GM19467 (cell line): Measurements from ENCODE around the gene IZUMO1.

Experiments used
- ATAC-seq: cut with Tn5 transposase; IDR thresholded peaks from one replicate; pipeline ENCODE4 v1.9.1; 2021; ENCODE audit warnings: mild to moderate bottlenecking, moderate library complexity; ENCODE audit not compliant: unreplicated experiment

Gene IZUMO1

DNA sequence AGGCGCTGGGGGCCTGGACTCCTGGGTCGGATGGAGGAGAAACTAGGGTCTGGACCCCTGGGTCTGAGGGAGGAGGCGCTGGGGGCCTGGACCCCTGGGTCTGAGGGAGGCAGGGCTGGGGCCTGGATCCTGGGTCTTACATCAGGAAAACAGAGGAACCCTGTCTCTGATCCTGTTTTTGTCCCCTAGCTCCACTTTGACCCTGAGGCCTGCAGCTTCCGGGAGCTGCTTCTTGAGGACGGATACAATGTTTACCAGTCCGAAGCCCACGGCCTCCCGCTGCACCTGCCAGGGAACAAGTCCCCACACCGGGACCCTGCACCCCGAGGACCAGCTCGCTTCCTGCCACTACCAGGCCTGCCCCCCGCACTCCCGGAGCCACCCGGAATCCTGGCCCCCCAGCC, 11.0 kb upstream of the IZUMO1 start:
- no peak for ATAC-seq

DNA sequence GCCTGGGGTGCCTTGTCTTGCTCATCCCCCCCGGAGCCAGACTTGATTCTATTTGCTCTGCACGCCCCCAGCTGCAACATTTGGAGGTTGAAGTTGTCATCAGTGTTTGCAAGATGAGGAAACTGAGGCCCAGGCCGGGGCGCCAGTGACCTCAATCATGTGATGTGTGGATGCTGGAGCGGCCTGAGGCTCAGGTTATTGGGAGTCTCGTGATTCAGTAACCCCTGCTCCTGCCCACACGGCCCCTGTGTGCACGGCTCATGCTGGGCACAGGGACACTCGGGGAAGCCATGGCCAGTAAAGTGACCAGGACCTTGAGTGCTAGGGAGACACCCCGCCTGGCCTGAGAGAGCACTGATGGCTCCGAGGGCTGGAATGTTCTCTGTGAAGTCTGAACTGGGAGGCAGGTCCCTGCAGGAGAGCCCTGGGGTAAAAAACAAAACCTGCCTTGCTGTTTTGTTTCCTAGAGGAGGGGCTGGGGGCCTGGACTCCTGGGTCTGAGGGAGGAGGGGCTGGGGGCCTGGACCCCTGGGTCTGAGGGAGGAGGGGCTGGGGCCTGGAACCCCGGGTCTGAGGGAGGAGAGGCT, 10.5 kb upstream of the IZUMO1 start:
- no peak for ATAC-seq

DNA sequence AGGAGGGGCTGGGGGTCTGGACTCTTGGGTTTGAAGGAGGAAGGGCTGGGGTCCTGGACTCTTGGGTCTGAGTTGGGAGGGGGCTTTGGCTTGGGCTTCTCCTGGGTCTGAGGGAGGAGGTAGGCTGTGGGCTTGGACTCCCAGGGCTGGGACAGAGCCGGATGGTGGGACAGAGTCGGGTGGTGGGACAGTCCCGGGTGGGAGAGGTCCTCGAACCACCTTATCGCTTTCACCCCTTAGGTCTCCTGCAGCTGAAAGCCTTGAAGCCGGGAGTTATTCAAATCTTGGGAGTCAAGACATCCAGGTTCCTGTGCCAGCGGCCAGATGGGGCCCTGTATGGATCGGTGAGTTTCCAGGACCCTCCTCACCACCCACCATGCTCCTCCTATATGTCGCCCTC, 10.0 kb upstream of the IZUMO1 start:
- no peak for ATAC-seq

DNA sequence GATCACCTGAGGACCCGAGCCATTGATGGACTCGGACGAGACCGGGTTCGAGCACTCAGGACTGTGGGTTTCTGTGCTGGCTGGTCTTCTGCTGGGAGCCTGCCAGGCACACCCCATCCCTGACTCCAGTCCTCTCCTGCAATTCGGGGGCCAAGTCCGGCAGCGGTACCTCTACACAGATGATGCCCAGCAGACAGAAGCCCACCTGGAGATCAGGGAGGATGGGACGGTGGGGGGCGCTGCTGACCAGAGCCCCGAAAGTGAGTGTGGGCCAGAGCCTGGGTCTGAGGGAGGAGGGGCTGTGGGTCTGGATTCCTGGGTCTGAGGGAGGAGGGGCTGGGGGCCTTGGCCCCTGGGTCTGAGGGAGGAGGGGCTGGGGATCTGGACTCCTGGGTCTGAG, 9.5 kb upstream of the IZUMO1 start:
- no peak for ATAC-seq

DNA sequence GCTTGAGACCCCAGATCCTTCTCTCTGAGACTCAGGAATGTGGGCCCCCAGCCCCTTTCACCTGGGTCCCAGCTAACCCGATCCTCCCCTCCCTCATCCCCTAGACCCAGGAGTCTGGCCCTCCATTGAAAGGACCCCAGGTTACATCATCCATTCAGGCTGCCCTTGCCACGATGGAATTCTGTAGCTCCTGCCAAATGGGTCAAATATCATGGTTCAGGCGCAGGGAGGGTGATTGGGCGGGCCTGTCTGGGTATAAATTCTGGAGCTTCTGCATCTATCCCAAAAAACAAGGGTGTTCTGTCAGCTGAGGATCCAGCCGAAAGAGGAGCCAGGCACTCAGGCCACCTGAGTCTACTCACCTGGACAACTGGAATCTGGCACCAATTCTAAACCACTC, 9.1 kb upstream of the IZUMO1 start:
- no peak for ATAC-seq

DNA sequence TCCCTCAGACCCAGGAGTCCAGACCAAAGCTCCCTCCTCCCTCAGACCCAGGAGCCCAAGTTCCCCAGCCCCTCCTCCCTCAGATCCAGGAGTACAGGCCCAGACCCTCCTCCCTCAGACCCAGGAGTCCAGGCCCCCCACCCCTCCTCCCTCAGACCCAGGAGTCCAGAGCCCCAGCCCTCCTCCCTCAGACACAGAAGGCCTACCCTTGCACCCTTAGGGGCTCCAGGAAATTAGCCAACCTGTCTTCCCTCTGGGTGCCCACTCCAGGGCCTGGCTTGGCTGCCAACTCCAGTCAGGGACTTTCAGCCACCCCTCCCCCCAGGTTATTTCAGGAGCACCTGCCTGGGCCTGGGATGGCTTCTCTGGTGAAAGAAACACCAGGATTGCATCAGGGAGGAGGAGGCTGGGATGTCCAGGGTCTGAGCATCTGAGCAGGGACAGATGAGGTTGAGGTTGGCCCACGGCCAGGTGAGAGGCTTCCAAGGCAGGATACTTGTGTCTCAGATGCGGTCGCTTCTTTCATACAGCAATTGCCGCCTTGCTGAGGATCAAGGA, 8.5 kb upstream of the IZUMO1 start, which contains the start of gene FGF21:
Gene FGF21 (plus strand): TSS at position 441 of the 558 bp plus-strand sequence. CDS start 713 bp downstream, outside the sequence.
- no peak for ATAC-seq

DNA sequence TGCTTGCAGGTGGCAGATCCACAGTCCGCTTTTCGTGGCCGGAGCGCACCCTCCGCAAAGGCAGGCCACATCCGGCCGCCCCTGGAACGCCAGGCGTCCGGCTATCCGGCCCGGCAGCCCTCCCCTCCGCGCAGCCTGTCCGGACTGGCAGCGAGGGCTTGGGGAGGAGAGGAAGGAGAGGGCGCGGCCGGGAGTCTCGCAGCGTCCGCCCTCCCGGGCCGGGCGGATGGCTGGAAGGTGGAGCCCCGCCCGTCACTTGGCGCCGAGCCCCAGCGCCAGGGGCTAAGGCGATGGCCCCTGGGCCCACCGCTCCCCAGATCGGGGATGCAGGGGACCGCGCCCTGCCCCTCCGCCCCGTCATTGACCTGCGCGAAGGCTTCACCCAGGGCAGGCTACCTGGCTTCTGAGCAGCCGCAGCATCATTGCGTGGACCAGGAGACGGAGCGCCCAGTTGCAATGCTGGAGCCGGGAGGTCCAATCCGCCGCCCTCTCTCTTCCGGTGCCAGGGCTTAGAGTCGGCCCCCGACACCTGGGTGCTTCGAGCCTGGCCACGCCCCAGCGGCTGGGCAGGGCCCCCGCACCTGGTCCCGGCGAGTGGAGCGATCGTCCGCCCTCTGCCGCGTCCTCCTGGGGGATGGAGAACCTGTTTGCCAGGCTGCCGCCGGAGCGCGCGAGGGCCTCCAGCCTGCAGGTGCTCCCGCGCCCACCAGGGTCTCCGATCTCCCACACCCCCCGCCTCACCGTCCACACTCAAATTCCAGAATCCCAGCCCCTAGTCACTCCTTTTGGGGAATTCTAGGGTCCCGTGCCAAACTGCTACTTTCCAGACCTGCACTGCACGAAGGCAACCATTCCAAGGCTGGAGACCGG, 6.0 kb upstream of the IZUMO1 start, which contains the start of gene FUT1:
Gene FUT1 (minus strand): TSS at position 146 of the 870 bp plus-strand sequence. CDS start 1,360 bp downstream, outside the sequence.
- no peak for ATAC-seq

DNA sequence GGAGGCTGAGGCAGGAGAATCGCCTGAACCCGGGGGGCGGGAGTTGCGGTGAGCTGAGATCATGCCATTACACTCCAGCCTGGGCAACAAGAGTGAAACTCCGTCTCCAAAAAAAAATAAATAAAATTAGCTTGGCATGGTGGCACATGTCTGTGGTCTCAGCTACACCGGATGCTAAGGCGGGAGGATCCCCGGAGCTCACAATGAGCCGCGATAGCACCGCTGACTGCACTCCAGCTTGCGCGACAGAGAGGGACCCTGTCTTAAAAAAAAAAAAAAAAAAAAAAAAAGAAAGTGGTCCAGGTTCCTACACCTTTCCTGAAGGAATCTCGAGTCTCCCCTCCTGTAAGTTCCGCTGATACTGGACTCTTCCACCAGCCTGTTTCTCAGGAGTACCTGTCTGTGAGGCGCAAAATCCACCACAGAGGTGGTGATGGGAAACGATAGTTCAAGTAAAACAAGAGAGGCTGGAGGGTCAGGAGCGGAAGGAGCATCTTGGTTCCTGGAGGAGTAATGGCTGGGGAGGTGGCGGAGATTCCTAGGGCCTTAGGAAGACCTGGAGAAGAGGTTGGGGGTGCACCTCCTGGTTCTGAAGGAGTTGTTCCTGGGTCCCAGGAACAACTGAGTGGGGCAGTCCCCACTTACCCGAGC, 5.3 kb upstream of the IZUMO1 start:
- ATAC-seq: no peak

DNA sequence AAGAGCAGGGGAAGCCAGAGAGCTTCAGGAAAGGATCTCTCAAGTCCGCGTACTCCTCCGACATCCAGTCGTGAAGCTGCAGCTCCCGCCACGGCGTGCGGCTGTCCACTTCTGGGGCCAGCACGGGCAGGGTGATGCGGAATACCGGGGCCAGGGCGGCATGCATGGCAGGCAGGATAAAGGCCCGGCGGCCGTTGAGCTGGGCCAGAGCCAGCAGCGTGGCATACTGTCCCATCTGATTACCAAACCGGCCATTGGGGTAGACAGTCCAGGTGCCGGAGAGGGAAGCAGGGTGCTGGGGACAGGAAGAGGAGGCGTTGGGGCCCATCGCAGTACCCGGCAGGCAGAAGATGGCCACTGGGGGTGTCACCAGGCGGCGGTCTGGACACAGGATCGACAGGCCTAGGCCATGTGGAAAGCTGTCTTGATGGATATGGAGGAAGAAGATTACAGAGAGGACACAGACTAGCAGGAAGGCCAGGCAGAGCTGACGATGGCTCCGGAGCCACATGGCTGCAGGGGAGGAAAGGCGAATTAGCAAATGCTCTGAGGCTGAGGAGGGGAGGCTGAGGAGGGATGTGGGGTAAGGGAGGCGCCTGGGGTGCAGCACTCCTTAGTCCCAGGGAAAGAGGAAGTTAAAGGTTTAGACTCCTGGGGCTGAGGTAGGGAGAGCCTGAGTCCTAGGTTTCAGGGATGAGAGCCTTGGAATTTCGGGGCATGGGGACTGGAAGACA, 4.2 kb upstream of the IZUMO1 start:
- ATAC-seq: no peak

DNA sequence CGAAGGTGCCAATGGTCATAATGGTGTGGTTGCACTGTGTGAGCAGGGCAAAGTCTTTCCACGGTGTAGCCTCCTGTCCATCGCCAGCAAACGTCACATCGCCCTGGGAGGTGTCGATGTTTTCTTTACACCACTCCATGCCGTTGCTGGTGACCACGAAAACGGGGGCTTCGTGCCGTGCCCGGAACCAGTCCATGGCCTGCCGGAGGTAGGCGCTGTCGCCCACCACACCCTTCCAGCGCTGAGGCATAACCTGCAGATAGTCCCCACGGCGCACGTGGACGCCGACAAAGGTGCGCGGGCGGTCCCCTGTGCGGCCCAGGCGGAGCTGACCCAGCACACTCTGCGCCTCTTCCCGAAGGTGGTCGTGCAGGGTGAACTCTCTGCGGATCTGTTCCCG, 3.6 kb upstream of the IZUMO1 start:
- no peak for ATAC-seq

DNA sequence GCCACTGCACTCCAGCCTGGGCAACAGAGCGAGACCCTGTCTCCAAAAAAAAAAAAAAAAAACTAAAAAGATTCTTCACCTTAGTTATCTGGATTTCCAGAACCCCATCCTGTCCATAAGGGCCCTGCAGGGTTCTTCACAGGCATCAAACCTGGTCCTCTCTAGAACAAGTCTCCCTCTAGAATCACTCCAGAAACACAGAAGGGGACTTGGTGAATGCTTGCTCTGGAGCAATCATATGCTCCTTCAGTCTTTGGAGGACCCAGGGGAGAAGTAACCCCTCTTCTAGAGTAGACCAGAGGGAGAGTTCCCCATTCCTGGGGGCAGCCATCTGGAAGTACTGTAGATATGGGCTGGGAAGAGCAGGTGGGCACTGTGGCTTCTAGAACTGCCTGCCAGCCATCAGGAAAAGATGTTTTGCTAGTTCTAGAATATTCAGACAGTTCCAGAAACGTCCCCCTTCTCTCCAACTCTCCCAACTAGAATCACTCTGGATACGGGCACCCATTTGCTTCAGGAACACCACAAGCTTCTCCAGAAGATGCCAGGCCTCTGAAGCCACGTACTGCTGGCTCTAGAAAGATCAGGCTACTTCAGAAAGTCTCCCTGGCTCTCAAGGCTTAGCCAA, 3.0 kb upstream of the IZUMO1 start:
- no peak for ATAC-seq

DNA sequence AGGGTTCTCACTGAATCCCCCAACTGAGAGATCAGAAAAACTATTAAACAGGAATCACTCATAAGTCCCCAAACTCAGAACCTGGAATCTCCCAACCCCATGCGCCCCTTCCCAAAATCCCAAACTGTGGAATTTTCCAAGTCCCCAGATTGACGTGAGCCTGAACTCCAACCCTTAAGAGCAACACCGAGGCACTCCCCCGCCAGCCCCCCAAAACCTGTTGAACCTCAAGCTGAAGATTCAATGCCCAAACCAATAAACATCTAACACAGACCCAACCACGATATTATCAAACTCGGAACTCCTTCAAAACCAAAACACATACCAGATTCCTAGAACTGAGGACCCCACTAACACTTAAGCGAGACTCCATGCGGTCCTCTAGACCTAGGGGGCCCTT, 599 bp downstream of the IZUMO1 start:
- no peak for ATAC-seq

DNA sequence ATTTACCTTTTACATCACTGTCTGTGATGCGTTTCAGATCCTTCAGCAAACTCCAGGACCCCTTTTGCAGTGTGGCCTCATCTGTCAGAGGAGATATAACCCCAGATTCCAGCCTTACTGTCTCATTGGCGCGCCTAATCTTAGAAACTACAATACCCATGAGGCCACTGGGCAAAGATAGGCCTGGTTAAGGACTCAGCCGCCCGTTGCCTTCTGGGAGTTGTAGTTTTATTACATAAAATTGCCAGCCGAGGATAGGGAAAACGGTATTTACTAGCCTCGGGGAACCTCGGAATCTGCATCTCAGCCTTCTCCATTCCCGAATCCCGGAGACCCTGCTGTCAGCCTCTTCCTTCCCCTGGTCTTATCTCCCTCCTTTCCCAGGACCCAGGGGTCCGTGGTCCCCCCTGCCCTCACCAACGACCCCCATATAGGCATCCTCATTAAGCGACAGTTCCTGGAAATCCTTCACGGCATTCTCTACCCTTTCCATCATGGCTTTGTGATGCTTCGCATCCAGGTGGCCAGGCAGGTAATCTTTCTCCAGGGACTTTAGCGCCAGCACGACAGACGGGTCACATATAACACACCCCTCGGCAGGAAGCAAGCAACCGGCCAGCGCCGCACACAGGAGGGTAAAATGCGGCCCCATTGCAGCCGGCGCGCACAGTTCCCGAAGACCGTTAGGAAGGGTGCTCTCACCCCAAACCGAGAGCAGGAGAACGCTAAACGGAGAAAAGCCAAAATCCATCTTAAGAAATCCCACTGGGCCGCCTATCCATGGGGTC, 1.3 kb downstream of the IZUMO1 start:
- ATAC-seq: no peak

DNA sequence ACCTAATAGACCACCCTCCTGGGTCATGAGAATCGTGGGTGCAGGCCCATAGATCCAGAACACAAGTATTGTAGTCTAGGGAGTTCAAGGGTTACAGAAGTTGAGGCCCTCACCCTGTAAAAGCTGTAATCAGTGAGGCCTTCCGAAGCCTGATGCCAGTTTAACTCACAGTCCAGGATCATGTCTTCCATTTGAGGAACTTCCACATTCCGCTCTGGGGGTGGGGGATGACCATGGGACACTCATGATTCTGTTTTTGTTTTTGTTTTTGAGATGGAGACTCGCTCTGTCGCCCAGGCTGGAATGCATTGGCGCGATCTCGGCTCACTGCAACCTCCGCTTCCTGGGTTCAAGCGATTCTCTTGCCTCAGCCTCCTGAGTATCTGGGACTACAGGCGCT, 4.6 kb downstream of the IZUMO1 start:
- no peak for ATAC-seq

DNA sequence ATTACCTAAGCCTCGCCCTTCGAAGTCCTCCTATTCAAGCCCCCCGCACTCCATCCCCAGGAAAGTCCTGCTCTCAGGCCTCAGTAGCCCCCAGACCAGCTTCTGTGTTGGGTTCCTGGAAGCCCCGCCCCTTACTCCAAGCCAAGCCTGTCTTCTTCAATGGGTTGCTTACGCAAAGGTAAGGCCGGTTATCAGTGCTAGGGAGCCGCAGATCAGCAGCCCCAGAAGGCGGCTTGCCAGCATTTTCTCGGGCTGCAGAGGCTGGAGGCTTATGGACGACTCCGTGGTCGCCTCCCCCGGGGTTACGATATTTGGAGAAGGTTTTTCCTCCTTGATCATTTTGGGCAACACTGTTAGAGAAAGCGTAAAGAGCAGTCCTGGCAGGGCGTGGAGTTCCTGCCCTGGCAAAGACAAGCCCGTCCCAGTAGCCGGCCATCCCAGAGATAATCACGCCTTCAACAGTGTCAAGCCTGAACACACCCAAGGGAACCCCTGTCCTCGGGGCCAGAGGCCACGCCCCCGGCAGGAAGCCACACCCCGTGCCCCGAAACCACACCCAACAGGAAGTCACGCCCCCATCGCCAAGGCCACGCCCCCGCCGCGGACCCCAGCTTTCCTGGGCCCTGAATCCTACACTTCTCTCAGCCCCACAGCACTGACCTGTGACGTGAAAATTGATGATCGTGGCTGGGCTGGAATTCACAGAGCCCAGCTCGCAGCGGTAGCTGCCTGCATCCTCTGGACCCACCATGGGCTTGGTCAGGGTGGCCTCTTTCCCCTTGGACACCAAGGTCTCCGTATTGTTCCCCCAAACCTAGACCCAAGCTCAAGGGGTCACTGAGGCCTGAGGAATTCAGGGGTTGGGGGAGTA, 5.3 kb downstream of the IZUMO1 start:
- no peak for ATAC-seq

DNA sequence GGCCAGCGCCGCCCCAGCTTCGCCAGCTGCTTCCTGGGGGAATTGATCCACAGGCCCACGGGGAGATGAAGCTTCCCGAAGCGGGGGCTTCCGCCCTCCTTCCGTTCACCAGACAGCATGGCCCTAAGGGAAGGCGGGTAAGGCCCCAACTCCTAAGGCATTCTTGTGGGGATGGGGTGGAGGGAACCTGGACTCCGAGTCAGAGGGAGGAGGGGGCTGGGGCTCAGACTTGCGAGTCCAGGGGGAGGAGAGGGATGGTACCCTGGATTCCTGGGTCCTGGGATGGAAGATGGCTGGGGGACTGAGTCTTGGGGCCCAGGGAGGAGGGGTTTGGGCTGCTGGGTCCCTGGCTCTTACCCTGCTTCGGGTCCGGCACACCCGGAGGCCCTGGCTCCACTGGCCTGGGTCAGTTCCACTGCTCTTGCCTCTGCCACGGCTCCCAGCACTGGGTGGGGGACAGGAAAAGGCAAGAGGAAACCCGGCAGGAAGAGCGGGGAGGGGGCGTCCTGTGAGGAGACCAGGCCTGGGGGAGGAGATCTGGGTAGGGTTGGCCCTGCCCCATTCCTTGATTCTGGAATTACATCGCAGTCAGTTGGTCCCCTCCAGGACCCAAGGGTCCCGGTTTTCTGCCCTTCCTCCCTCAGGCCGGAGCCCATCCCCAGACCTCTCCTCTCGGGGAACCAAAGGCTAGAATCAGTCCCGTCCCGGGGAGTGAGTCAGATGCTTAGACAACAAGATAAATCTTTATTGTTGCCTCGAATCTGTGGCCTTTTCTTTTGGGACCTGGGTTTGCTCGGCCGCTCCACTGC, 6.3 kb downstream of the IZUMO1 start, which contains the start of gene RASIP1:
Gene RASIP1 (minus strand): TSS at position 447 of the 809 bp plus-strand sequence. CDS start 328 bp downstream, at position 119.
- no peak for ATAC-seq

DNA sequence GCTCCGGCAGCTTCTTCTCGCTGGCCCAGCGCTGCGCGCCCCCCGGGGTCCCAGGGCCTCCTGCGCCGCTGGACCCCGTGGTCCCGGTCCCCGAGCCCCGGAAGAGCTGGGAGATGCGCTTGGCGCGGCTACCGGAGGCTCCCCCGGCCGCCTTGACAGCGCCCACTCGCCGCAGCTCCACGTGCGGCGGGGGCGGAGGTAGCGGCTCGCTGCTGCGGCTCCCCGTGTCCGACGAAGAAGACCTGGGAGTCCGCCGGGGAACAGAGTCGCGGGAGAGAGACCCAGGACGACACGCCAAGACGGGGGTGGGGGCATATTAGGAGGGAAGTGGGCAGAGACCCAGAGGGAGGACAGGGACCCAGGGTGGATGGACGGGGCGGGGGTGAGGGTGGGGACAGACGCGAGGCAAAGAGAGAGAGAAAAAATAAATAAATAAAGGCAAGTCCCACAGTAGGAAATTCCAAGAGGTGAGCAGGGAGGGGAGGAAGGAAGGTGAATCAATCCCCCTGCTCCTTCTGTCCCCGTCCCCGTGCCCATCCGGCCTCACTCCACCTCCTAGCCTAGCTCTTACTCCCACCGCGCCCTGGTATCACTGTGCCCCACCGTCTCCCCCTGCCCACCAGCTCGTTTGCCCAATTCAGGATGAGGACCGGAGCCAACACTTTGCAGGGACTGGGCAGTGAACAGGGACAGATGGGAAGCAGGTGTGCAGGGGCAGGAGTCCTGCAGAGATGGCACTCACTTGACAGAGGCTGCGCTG, 7.1 kb downstream of the IZUMO1 start:
- no peak for ATAC-seq
